Spinal cord (tissue), 10 donors: Measurements from ENCODE around the gene LMBR1L. TPM values are rescaled to one million over a fixed set of nuclear protein-coding genes. Genes with fewer than 3 reads are reported as not detected.

Source experiments
- DNase-seq, 6 donors: peaks; one replicate each; pipeline versions ENCODE4 v3.0.0 to v3.0.0-alpha.2; 2013 to 2015; ENCODE audit warnings: low spot score in 6 of 6, low read depth in 4 of 6
- H3K27ac ChIP-seq: one replicate; pipeline ENCODE4 v1.5.1; 2013; ENCODE audit warnings: low read depth, low read length, control low read depth
- H3K27me3 ChIP-seq: one replicate; pipeline ENCODE4 v1.6.1; 2013; ENCODE audit warnings: low read length; ENCODE audit not compliant: control insufficient read depth, insufficient read depth
- H3K36me3 ChIP-seq: one replicate; pipeline ENCODE4 v1.6.1; 2013; ENCODE audit warnings: low read length; ENCODE audit not compliant: control insufficient read depth, insufficient read depth
- H3K4me1 ChIP-seq: one replicate; pipeline ENCODE4 v1.6.1; 2013; ENCODE audit warnings: low read length; ENCODE audit not compliant: control insufficient read depth, insufficient read depth
- H3K4me3 ChIP-seq: one replicate; pipeline ENCODE4 v1.5.1; 2013; ENCODE audit warnings: low read depth, low read length, control low read depth
- H3K9me3 ChIP-seq: one replicate; pipeline ENCODE4 v1.6.1; 2013; ENCODE audit warnings: low read length; ENCODE audit not compliant: control insufficient read depth, insufficient read depth
- WGBS: methylation state at CpG from one replicate; pipeline ENCODE4 v1.1.5; 2013; ENCODE audit warnings: missing lambda C conversion rate; ENCODE audit not compliant: insufficient coverage; 5-methylcytosine and 5-hydroxymethylcytosine counted together
- polyA plus RNA-seq, 2 donors: library from polyadenylated mRNA; unstranded; fragments of 120-200 nt; gene quantifications; one replicate each; pipeline ENCODE4 v1.2.1, GENCODE V29; 2013; ENCODE audit not compliant: insufficient read length in 2 of 2
- total RNA-seq, 2 donors: library from RNA; depleted of rRNA in 1 of 2; stranded (reverse); fragments of 120-200 nt in 1 of 2; fragments of >200 nt in 1 of 2; gene quantifications; one replicate each; pipeline versions ENCODE4 v1.2.3 to v1.2.4, GENCODE V29; 2013 to 2014
- donor health status: healthy.

The LMBR1L gene
- total and polyA plus RNA-seq, 4 donors, result 38.0 to 127 (median 64.7) TPM

DNA sequence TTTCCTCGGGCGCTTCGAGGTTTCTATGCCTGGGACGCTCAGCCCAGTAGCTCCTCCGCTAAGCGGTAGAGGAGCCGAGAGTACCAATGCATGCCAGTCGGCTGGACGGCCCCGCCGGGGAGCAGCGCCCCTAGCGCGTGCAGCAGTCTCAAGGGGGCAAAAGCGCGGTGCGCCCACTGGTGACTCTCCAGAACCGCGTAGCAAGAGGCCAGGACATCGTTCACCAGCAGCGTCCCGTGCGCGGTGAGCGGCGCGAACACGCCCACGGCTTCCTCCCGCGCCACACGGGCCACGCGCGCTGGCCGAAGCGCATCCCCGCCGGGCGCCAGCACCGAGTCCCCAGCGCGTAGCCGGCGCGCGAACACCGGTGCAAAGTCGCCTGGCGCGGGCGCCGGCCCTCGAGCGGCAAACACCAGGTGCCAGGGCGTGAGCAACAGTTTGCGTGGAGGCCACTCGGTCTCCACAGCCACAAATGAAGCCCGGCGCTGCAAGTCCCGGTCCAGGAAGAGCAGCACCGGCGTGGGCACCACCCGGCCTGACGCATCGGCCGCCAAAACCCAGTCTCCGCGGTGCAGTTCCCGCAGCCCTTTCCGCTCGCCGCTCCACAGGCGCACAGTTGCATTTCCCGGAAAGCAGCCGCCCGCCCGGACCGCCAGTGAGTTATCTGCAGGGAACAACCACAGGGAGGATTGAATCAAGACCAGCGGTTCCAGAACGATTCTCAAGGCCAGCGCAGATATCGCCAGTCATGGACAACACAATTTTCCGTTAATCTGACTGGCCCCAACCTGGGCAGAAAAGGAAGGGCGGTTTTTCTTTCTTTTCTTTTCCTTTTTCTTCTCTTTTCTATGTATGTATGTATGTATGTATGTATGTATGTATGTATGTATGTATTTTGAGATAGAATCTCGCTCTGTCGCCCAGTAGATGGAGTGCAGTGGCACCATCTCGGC is 20.6 kb downstream of the LMBR1L start:
- DNase-seq, result peak in 2 of 6 donors; percentile 57 to 61
- H3K27ac ChIP-seq, result peak overlapping the region; percentile 86
- H3K36me3 ChIP-seq, result no peaks in the 10 kb centered on the region
- 1% methylated on average over 84 of the region's 88 CpGs for WGBS
- no peaks in the 10 kb centered on the region for H3K9me3 ChIP-seq
- peaks cover 64% of the 10 kb centered on the region for H3K27me3 ChIP-seq
- H3K4me1 ChIP-seq, result peaks cover 66% of the 10 kb centered on the region
- peak overlapping the region; percentile 36 for H3K4me3 ChIP-seq

DNA sequence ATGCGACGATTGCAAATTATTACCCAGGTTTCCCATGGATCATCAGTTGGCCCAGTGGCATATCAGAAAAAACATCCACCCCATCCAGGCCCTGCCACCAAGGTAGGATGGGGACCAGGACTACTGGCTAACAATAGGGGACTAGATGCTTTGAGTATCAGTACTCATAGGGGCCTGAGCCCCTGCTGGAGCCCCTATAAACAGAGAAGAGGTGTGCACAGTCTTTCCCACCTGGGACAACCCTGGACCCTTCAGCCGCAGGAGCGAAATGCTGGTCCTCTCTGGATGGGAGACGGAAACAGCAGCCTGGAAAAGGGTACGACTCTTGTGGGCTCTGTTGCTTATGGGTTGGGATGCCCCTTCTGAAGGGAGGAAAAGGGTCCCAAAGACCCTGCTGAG is 21.7 kb downstream of the LMBR1L start:
- Histone ChIP-seq H3K4me1 (peaks cover 55% of the 10 kb centered on the region), H3K27ac (no peak overlapping the region), H3K4me3 (no peak overlapping the region), H3K36me3 (no peaks in the 10 kb centered on the region), H3K9me3 (no peaks in the 10 kb centered on the region), H3K27me3 (peaks cover 56% of the 10 kb centered on the region)
- DNase-seq, result no peak
- 100% methylated on average over 1 of the region's 6 CpGs for WGBS

DNA sequence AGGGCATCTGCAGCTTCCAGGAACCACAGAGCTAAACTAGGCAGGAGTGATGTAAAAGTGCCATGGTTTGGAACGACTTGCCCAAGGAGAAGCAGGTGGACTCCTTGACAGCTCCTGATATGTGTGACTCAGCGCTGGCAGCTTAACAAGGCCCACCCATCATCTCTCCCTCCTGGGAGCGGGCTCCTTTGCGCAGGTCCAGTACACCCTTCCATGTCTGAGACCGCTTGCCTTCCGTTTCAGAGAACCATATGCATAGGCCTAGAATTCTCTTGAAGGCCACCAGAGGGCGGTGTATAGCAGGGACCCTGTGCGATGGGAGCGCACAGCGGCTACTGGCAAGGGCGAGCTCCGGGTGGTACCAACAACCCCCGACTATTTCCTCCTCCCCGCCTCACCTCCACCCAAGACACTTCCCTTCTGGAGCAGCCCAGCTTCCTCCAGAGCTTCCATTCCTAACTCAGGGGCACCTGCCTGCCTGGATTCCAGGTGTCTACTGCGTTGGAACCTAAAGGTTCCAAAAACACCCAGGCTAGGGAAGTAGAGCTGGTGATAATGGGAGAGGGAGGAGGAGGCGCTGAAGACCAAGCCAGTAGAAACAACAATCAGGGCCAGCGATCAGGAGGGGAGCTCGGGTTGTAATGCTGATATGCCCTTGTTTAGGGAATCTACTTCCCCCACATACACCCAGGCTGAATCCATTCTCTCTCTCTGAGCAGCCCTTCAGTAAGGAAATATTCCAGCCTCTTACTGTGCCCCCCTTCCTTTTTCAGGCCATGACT is 22.3 kb downstream of the LMBR1L start:
- peaks cover 49% of the 10 kb centered on the region for H3K4me1 ChIP-seq
- WGBS, result under 1% methylated on average over 13 of the region's 18 CpGs
- no peaks in the 10 kb centered on the region for H3K9me3 ChIP-seq
- H3K4me3 ChIP-seq, result peak overlapping the region; percentile 18
- peak overlapping the region; percentile 40 for H3K27ac ChIP-seq
- H3K27me3 ChIP-seq, result peaks cover 50% of the 10 kb centered on the region
- no peaks in the 10 kb centered on the region for H3K36me3 ChIP-seq
- peak in 4 of 6 donors; percentile 72 to 97 (median 87) for DNase-seq

GRCh38 chr12:49086116-49086515 is 24.5 kb downstream of the LMBR1L start:
- peaks cover 28% of the 10 kb centered on the region for H3K27me3 ChIP-seq
- peaks cover 33% of the 10 kb centered on the region for H3K4me1 ChIP-seq
- H3K36me3 ChIP-seq, result no peaks in the 10 kb centered on the region
- peak overlapping the region; percentile 44 for H3K27ac ChIP-seq
- H3K4me3 ChIP-seq, result no peak overlapping the region
- DNase-seq, result no peak
- WGBS, result 91% methylated on average over 1 of the region's 3 CpGs
- no peaks in the 10 kb centered on the region for H3K9me3 ChIP-seq

DNA sequence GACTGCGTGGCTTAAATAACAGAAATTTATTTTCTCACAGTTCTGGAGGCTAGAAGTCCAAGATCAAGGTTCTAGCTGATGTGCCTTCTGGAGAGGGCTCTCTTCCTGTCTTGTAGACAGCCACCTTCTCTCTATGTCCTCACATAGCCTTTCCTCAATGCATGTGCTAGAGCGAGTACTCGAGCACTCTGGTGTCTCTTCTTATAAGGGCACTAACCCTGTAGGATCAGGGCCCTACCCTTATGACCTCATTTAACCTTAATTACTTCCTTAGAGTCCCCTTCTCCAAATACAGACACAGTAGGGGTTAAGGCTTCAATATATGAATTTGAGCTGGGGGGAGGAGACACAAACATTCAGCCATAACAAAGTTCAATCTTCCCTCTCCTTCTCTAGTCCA is 26.2 kb downstream of the LMBR1L start:
- peaks cover 11% of the 10 kb centered on the region for H3K27me3 ChIP-seq
- DNase-seq, result no peak
- H3K27ac ChIP-seq, result no peak overlapping the region
- no peaks in the 10 kb centered on the region for H3K9me3 ChIP-seq
- peaks cover 18% of the 10 kb centered on the region for H3K4me1 ChIP-seq
- no peaks in the 10 kb centered on the region for H3K36me3 ChIP-seq
- WGBS, result 100% methylated on average over 2 of the region's 3 CpGs
- H3K4me3 ChIP-seq, result no peak overlapping the region

DNA sequence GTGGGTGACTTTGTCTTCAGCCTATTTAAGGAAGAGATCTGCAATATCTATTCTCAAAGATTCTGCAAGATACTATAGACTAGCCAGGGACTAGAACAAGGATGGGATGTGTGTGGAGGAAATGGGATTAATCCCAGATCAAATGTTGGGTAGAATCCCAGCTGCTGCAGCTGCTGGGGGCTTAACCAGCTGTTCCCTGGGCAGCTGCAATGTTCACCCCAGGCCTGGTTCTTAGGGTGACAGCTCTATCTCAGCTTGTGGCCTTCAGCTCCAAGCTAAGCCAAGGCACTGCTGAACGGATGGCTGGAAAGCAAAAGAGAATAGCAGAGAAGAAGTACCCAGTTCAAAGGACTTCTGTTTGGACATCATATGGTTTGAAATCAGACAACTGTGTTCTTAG is 30.9 kb downstream of the LMBR1L start:
- no peaks in the 10 kb centered on the region for H3K36me3 ChIP-seq
- H3K27ac ChIP-seq, result no peak overlapping the region

DNA sequence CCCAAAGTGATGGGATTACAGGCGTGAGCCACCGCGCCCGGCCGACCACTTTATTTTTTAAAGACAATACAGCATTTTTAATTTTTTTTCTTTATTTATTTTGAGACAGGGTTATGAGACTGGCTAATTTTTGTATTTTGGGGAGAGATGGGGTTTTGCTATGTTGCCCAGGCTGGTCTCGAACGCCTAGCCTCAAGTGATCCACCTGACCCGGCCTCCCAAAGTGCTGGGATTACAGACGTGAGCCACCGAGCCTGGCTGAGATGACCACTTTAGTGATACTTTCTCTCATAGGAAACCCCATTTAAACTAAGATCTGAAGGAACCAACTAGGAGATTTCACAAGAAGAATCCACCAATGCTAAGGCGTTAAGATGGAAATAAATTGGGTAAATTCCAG is 39.7 kb downstream of the LMBR1L start:
- H3K27ac ChIP-seq, result no peak overlapping the region
- H3K9me3 ChIP-seq, result no peaks in the 10 kb centered on the region
- H3K4me1 ChIP-seq, result peaks cover 13% of the 10 kb centered on the region
- no peaks in the 10 kb centered on the region for H3K27me3 ChIP-seq
- no peak for DNase-seq
- WGBS, result 95% methylated on average over 6 of the region's 11 CpGs
- H3K4me3 ChIP-seq, result no peak overlapping the region
- no peaks in the 10 kb centered on the region for H3K36me3 ChIP-seq

More for the DNA sequence above, 30.9 kb downstream of the LMBR1L start:
- Histone ChIP-seq H3K4me1 (no peaks in the 10 kb centered on the region), H3K9me3 (no peaks in the 10 kb centered on the region), H3K27me3 (no peaks in the 10 kb centered on the region), H3K4me3 (no peak overlapping the region)
- DNase-seq, result no peak
- WGBS, result 83% methylated on average over 1 of the region's 1 CpG

DNA sequence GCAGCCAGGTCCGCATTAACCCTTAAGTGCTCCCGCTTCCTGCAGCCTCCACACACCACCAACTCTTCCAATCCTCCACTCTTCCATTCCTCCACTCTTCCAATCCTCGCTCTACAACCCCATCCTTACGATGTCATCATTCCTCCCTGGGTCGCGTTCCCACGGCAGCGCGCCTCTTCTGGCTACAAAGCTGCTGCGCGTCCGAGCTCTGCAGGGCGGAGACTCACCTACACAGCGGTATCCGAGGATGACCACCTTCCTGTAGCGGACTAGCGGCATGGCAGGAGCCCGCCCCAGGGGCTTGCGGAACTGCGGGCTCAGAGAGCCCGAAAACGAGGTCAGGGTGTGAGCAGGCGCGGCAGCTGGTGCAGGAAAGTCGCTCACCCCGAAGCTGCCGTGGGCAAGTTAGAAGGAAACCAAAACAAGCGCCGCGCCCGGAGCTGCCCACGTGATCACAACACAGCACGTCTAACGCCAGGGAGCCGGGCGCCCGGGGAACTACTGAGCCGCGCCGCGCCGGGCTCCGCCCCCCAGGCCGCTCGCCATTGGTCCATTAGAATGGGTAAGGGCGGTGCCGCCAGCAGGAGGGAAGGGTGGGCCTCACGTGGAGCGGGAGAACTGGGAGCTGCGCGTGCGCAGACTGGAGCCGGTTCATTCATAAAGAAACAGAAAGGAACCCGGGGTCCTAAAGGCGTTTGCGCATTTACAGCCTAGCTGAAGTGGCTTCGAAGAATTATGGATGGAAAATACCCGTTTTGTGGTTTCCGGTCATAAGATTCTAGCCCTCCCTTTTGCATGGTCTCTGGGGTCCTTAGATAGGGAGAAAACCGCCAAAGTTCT is 40.9 kb downstream of the LMBR1L start, which contains the start of gene RHEBL1:
RHEBL1 (minus strand) TSS at position 473 of the 840 bp plus-strand sequence; CDS start at position 279, 194 bp downstream.
- Histone ChIP-seq H3K4me3 (peak within 1 kb of the TSS; percentile 90), H3K27me3 (no peaks in the 10 kb centered on the region), H3K36me3 (peaks cover 2% of the 10 kb centered on the region), H3K4me1 (peaks cover 13% of the 10 kb centered on the region), H3K27ac (peak within 1 kb of the TSS; percentile 52), H3K9me3 (no peaks in the 10 kb centered on the region)
- under 1% methylated on average over 55 of the region's 60 CpGs for WGBS
- DNase-seq, result peak in 5 of 6 donors; percentile 87 to 99 (median 94)
